SK-N-SH treated with all-trans-retinoic acid at 6 μM for 48 hours (cell line): ENCODE data around the gene SLC9B1.

Source experiments
- ATAC-seq: fragments of 200-7000 bp; cut with Tn5 transposase; 3 replicates; pipeline ENCODE4 v1.9.1; 2020; ENCODE audit warnings: mild to moderate bottlenecking, moderate library complexity
- ARNTL ChIP-seq: fragments of 450-650 bp; formaldehyde crosslinking; IDR thresholded peaks from 2 replicates; pipeline ENCODE4 v1.5.0; 2020; ENCODE audit warnings: low read depth, mild to moderate bottlenecking, moderate library complexity, borderline replicate concordance
- BACH2 ChIP-seq: fragments of 250-450 bp; sonication (Bioruptor Pico); IDR thresholded peaks from 2 replicates; pipeline ENCODE4 v1.9.0; 2021; ENCODE audit warnings: mild to moderate bottlenecking, borderline replicate concordance
- CSDC2 ChIP-seq: fragments of 250-450 bp; sonication (Bioruptor Pico); IDR thresholded peaks from 2 replicates; pipeline ENCODE4 v1.5.0; 2020; ENCODE audit warnings: mild to moderate bottlenecking, moderate library complexity
- ESRRG ChIP-seq: fragments of 250-450 bp; sonication (Bioruptor Pico); IDR thresholded peaks from 2 replicates; pipeline ENCODE4 v1.6.1; 2021; ENCODE audit warnings: mild to moderate bottlenecking
- GLIS3 ChIP-seq: fragments of 250-450 bp; sonication (Bioruptor Pico); IDR thresholded peaks from 2 replicates; pipeline ENCODE4 v1.5.0; 2020; ENCODE audit warnings: mild to moderate bottlenecking, moderate library complexity
- ISL1 ChIP-seq: fragments of 250-450 bp; sonication (Bioruptor Pico); IDR thresholded peaks from 2 replicates; pipeline ENCODE4 v2.1.2; 2022; ENCODE audit warnings: mild to moderate bottlenecking, moderate library complexity
- OSR1 ChIP-seq: fragments of 250-450 bp; sonication (Bioruptor Pico); IDR thresholded peaks from 2 replicates; pipeline ENCODE4 v1.8.0; 2022; ENCODE audit warnings: moderate library complexity, mild to moderate bottlenecking, inconsistent platforms
- PPARA ChIP-seq: fragments of 250-450 bp; sonication (Bioruptor Pico); IDR thresholded peaks from 2 replicates; pipeline ENCODE4 v1.5.0; 2020; ENCODE audit warnings: mild to moderate bottlenecking, borderline replicate concordance
- RARB ChIP-seq: fragments of 250-450 bp; sonication (Bioruptor Pico); IDR thresholded peaks from 2 replicates; pipeline ENCODE4 v1.8.0; 2021; ENCODE audit warnings: mild to moderate bottlenecking, moderate library complexity
- SNAI2 ChIP-seq: fragments of 250-450 bp; sonication (Bioruptor Pico); IDR thresholded peaks from 2 replicates; pipeline ENCODE4 v1.5.0; 2020; ENCODE audit warnings: mild to moderate bottlenecking, moderate library complexity
- TCF4 ChIP-seq: fragments of 250-450 bp; sonication (Bioruptor Pico); IDR thresholded peaks from 2 replicates; pipeline ENCODE4 v1.8.0; 2021; ENCODE audit warnings: mild to moderate bottlenecking, moderate library complexity, borderline replicate concordance
- TOX ChIP-seq: fragments of 250-450 bp; sonication (Bioruptor Pico); IDR thresholded peaks from 2 replicates; pipeline ENCODE4 v1.8.0; 2021; ENCODE audit warnings: mild to moderate bottlenecking, moderate library complexity, borderline replicate concordance
- ZC3H10 ChIP-seq: fragments of 250-450 bp; sonication (Bioruptor Pico); IDR thresholded peaks from 2 replicates; pipeline ENCODE4 v1.5.1; 2021; ENCODE audit warnings: mild to moderate bottlenecking, moderate library complexity
- ZFP3 ChIP-seq: fragments of 250-450 bp; sonication (Bioruptor Pico); IDR thresholded peaks from 2 replicates; pipeline ENCODE4 v1.5.0; 2020; ENCODE audit warnings: mild to moderate bottlenecking, moderate library complexity
- ZFP30 ChIP-seq: fragments of 450-650 bp; formaldehyde crosslinking; IDR thresholded peaks from 2 replicates; pipeline ENCODE4 v1.5.0; 2022; ENCODE audit warnings: mild to moderate bottlenecking, moderate library complexity
- ZNF565 ChIP-seq: fragments of 450-650 bp; formaldehyde crosslinking; conservative IDR thresholded peaks from 2 replicates; pipeline ENCODE4 v1.5.0; 2020; ENCODE audit warnings: low read depth, mild to moderate bottlenecking, moderate library complexity
- ZNF70 ChIP-seq: fragments of 450-650 bp; formaldehyde crosslinking; IDR thresholded peaks from 2 replicates; pipeline ENCODE4 v1.5.0; 2020; ENCODE audit warnings: mild to moderate bottlenecking, moderate library complexity
- ZNF8 ChIP-seq: fragments of 450-650 bp; formaldehyde crosslinking; IDR thresholded peaks from 2 replicates; pipeline ENCODE4 v1.5.0; 2020; ENCODE audit warnings: mild to moderate bottlenecking, moderate library complexity
- TF ChIP-seq, protein P1 (sequence below): fragments of 250-450 bp; sonication (Bioruptor Pico); IDR thresholded peaks from 2 replicates; pipeline ENCODE4 v1.5.1; 2021; ENCODE audit warnings: mild to moderate bottlenecking, moderate library complexity
- TF ChIP-seq, protein P2 (sequence below): fragments of 250-450 bp; sonication (Bioruptor Pico); IDR thresholded peaks from 2 replicates; pipeline ENCODE4 v1.5.0; 2020; ENCODE audit warnings: mild to moderate bottlenecking, moderate library complexity
- TF ChIP-seq, protein P3 (sequence below): fragments of 250-450 bp; sonication (Bioruptor Pico); IDR thresholded peaks from 2 replicates; pipeline ENCODE4 v1.8.0; 2020; ENCODE audit warnings: mild to moderate bottlenecking, moderate library complexity, borderline replicate concordance
- TF ChIP-seq, protein P4 (sequence below): fragments of 250-450 bp; sonication (Bioruptor Pico); IDR thresholded peaks from 2 replicates; pipeline ENCODE4 v1.5.1; 2020; ENCODE audit warnings: low read depth, mild to moderate bottlenecking, moderate library complexity

The SLC9B1 gene

DNA sequence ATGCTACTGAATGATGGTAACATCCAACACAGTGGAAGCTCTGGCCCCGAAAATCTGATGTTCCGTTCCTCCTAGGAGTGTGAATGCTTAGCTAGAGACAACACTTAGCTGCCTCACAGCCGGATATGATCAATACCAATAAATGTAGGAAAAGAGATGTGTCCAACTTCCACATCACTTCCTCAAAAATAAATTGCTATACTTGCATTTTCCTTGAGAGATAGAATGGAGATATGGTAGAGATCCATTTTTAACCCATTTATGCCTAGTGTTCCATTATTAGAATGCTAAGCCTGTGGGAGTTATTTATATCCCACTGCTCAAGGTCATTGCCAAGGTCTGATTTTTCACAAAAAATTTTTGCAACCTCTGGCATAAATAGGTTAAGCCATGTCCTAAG is 5.5 kb upstream of the SLC9B1 start:
- TF ChIP-seq TOX (CRISPR knock-in tag) (no peak), SNAI2 (CRISPR knock-in tag) (no peak), ZNF70 (no peak), PPARA (no peak), RARB (no peak), GLIS3 (CRISPR knock-in tag) (no peak), TCF4 (no peak), ZC3H10 (CRISPR knock-in tag) (no peak), ZNF8 (CRISPR knock-in tag) (no peak), CSDC2 (no peak), ISL1 (CRISPR knock-in tag) (no peak), ZNF565 (no peak), BACH2 (CRISPR knock-in tag) (no peak), ZFP30 (CRISPR knock-in tag) (no peak), ESRRG (no peak)
- TF ChIP-seq, protein P1, sequence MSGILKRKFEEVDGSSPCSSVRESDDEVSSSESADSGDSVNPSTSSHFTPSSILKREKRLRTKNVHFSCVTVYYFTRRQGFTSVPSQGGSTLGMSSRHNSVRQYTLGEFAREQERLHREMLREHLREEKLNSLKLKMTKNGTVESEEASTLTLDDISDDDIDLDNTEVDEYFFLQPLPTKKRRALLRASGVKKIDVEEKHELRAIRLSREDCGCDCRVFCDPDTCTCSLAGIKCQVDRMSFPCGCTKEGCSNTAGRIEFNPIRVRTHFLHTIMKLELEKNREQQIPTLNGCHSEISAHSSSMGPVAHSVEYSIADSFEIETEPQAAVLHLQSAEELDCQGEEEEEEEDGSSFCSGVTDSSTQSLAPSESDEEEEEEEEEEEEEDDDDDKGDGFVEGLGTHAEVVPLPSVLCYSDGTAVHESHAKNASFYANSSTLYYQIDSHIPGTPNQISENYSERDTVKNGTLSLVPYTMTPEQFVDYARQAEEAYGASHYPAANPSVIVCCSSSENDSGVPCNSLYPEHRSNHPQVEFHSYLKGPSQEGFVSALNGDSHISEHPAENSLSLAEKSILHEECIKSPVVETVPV (CRISPR knock-in tag), result no peak
- TF ChIP-seq, protein P2, sequence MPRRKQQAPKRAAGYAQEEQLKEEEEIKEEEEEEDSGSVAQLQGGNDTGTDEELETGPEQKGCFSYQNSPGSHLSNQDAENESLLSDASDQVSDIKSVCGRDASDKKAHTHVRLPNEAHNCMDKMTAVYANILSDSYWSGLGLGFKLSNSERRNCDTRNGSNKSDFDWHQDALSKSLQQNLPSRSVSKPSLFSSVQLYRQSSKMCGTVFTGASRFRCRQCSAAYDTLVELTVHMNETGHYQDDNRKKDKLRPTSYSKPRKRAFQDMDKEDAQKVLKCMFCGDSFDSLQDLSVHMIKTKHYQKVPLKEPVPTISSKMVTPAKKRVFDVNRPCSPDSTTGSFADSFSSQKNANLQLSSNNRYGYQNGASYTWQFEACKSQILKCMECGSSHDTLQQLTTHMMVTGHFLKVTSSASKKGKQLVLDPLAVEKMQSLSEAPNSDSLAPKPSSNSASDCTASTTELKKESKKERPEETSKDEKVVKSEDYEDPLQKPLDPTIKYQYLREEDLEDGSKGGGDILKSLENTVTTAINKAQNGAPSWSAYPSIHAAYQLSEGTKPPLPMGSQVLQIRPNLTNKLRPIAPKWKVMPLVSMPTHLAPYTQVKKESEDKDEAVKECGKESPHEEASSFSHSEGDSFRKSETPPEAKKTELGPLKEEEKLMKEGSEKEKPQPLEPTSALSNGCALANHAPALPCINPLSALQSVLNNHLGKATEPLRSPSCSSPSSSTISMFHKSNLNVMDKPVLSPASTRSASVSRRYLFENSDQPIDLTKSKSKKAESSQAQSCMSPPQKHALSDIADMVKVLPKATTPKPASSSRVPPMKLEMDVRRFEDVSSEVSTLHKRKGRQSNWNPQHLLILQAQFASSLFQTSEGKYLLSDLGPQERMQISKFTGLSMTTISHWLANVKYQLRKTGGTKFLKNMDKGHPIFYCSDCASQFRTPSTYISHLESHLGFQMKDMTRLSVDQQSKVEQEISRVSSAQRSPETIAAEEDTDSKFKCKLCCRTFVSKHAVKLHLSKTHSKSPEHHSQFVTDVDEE (CRISPR knock-in tag), result no peak
- TF ChIP-seq, protein P3, sequence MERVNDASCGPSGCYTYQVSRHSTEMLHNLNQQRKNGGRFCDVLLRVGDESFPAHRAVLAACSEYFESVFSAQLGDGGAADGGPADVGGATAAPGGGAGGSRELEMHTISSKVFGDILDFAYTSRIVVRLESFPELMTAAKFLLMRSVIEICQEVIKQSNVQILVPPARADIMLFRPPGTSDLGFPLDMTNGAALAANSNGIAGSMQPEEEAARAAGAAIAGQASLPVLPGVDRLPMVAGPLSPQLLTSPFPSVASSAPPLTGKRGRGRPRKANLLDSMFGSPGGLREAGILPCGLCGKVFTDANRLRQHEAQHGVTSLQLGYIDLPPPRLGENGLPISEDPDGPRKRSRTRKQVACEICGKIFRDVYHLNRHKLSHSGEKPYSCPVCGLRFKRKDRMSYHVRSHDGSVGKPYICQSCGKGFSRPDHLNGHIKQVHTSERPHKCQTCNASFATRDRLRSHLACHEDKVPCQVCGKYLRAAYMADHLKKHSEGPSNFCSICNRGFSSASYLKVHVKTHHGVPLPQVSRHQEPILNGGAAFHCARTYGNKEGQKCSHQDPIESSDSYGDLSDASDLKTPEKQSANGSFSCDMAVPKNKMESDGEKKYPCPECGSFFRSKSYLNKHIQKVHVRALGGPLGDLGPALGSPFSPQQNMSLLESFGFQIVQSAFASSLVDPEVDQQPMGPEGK (CRISPR knock-in tag), result no peak
- TF ChIP-seq, protein P4, sequence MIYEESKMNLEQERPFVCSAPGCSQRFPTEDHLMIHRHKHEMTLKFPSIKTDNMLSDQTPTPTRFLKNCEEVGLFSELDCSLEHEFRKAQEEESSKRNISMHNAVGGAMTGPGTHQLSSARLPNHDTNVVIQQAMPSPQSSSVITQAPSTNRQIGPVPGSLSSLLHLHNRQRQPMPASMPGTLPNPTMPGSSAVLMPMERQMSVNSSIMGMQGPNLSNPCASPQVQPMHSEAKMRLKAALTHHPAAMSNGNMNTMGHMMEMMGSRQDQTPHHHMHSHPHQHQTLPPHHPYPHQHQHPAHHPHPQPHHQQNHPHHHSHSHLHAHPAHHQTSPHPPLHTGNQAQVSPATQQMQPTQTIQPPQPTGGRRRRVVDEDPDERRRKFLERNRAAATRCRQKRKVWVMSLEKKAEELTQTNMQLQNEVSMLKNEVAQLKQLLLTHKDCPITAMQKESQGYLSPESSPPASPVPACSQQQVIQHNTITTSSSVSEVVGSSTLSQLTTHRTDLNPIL (CRISPR knock-in tag), result no peak
- TF ChIP-seq, all 23 proteins: peak for 0

DNA sequence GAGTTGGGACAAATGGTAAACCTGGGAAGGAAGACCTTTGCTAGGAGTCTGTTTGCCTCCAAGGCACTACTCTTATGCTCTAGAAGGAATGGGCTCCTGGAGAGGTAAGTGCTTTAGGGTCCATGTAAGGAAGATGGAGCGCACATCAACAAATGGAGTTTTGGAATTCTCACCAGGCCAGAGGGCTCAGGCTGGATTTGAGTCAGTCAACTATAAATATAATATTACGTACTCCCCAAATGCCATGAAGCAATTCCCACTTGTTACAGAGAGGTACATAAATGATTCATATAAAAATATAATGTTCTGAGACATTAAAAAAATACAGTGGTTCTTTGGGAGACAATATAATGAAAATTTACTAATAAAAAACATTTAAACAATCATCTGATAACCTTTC is 1.6 kb upstream of the SLC9B1 start:
- TF ChIP-seq ZC3H10 (CRISPR knock-in tag) (no peak), ARNTL (CRISPR knock-in tag) (no peak), CSDC2 (no peak), GLIS3 (CRISPR knock-in tag) (no peak), ISL1 (CRISPR knock-in tag) (no peak), PPARA (no peak), ZFP3 (CRISPR knock-in tag) (no peak), OSR1 (CRISPR knock-in tag) (no peak), ZNF8 (CRISPR knock-in tag) (no peak), ZNF565 (no peak)
- TF ChIP-seq, protein P1 (CRISPR knock-in tag), result no peak
- TF ChIP-seq, protein P2 (CRISPR knock-in tag), result no peak
- TF ChIP-seq, protein P3 (CRISPR knock-in tag), result no peak
- ATAC-seq, result no peak

More for the DNA sequence above, 5.5 kb upstream of the SLC9B1 start:
- ATAC-seq, result no peak
